HepG2 (cell line): ENCODE results near the gene DHX32. TPM values are rescaled to one million over a fixed set of nuclear protein-coding genes. Genes with fewer than 3 reads are reported as not detected.
A peak's percentile ranks its signal among the peaks of the same experiment; 100 is the strongest.

ENCODE experiments used
- ADNP ChIP-seq: sonication (generic); formaldehyde crosslinking; IDR thresholded peaks from 2 replicates; pipeline ENCODE4 v1.4.0; 2020; ENCODE audit warnings: missing genetic modification reagents
- ARNT2 ChIP-seq: sonication (generic); formaldehyde crosslinking; IDR thresholded peaks from 2 replicates; pipeline ENCODE4 v1.8.0; 2022; ENCODE audit warnings: mild to moderate bottlenecking, low read depth, missing genetic modification reagents, moderate library complexity
- FLYWCH1 ChIP-seq: sonication (generic); formaldehyde crosslinking; IDR thresholded peaks from 2 replicates; pipeline ENCODE4 v1.8.1; 2023; ENCODE audit warnings: mild to moderate bottlenecking, missing genetic modification reagents
- FOXK1 ChIP-seq: sonication (generic); formaldehyde crosslinking; IDR thresholded peaks from 2 replicates; pipeline ENCODE4 v1.4.0; 2020; ENCODE audit warnings: low read depth, missing genetic modification reagents, borderline replicate concordance
- FOXO1 ChIP-seq: sonication (generic); formaldehyde crosslinking; IDR thresholded peaks from 2 replicates; pipeline ENCODE4 v1.4.0; 2020; ENCODE audit warnings: missing genetic modification reagents
- GFI1 ChIP-seq: sonication (generic); formaldehyde crosslinking; IDR thresholded peaks from 2 replicates; pipeline ENCODE4 v1.5.0; 2020; ENCODE audit warnings: missing genetic modification reagents, mild to moderate bottlenecking, borderline replicate concordance
- HNF4G ChIP-seq, 2 experiments: sonication (generic) in 1 of 2; formaldehyde crosslinking in 1 of 2; IDR thresholded peaks; 2 replicates each; pipeline versions ENCODE4 v1.4.0 to v1.6.1; 2011 to 2020; ENCODE audit warnings: borderline replicate concordance in 2 of 2, low read depth in 2 of 2, mild to moderate bottlenecking in 2 of 2, low read length in 1 of 2, missing genetic modification reagents in 1 of 2, moderate library complexity in 1 of 2
- HOXD1 ChIP-seq: sonication (generic); formaldehyde crosslinking; IDR thresholded peaks from 2 replicates; pipeline ENCODE4 v1.5.0; 2020; ENCODE audit warnings: missing genetic modification reagents
- SIN3A ChIP-seq: IDR thresholded peaks from 2 replicates; pipeline ENCODE4 v1.6.1; 2011; ENCODE audit warnings: low read depth, mild to moderate bottlenecking, control low read depth, low read length, borderline replicate concordance
- SIN3B ChIP-seq: fragments of 150-350 bp; IDR thresholded peaks from 2 replicates; pipeline ENCODE4 v1.6.1; 2014; ENCODE audit warnings: low read length
- SMARCE1 ChIP-seq: fragments of 450-650 bp; IDR thresholded peaks from 2 replicates; pipeline ENCODE4 v1.6.1; 2017; ENCODE audit warnings: borderline replicate concordance
- TCF7L2 ChIP-seq: IDR thresholded peaks from 2 replicates; pipeline ENCODE4 v1.6.1; 2011; ENCODE audit warnings: mild to moderate bottlenecking, low read depth, low read length, moderate library complexity
- TEAD3 ChIP-seq: optimal IDR thresholded peaks from 2 replicates; pipeline ENCODE3; 2016; ENCODE audit warnings: borderline replicate concordance
- ZNF205 ChIP-seq: IDR thresholded peaks from 2 replicates; pipeline ENCODE4 v1.6.1; 2018; ENCODE audit warnings: missing biosample characterization, missing genetic modification reagents
- ZNF552 ChIP-seq: sonication (generic); formaldehyde crosslinking; IDR thresholded peaks from 2 replicates; pipeline ENCODE4 v1.9.0; 2022; ENCODE audit warnings: missing genetic modification reagents, mild to moderate bottlenecking, borderline replicate concordance
- ZNF839 ChIP-seq: sonication (generic); formaldehyde crosslinking; IDR thresholded peaks from 2 replicates; pipeline ENCODE4 v1.4.0; 2020; ENCODE audit warnings: missing genetic modification reagents, mild to moderate bottlenecking, borderline replicate concordance
- ZSCAN30 ChIP-seq: sonication (generic); formaldehyde crosslinking; IDR thresholded peaks from 2 replicates; pipeline ENCODE4 v1.5.0; 2020; ENCODE audit warnings: mild to moderate bottlenecking, missing genetic modification reagents
- polyA plus RNA-seq, 8 experiments: library from polyadenylated mRNA; depleted of rRNA in 3 of 8; stranded (reverse) in 7 of 8; unstranded in 1 of 8; fragments of >200 nt; fragmentation: Illumina TruSeq in 4 of 8; extraction: Trizol in 4 of 8; gene quantifications; 2 replicates each; pipeline versions ENCODE4 v1.2.1 to v1.2.3, GENCODE V29; 2011 to 2016; ENCODE audit warnings: low read depth in 4 of 8, missing spikeins in 1 of 8, mixed read lengths in 1 of 8; ENCODE audit not compliant: insufficient read depth in 1 of 8
- total RNA-seq, 5 experiments: library from RNA; depleted of rRNA; stranded (reverse); fragments of >200 nt; fragmentation: Illumina TruSeq; extraction: Trizol; gene quantifications; 2 replicates each; pipeline ENCODE4 v1.2.3, GENCODE V29; 2016; ENCODE audit warnings: low read depth in 1 of 5
- TF ChIP-seq, protein P1 (sequence below): sonication (generic); formaldehyde crosslinking; IDR thresholded peaks from 2 replicates; pipeline ENCODE4 v1.8.1; 2022; ENCODE audit warnings: mild to moderate bottlenecking, missing genetic modification reagents
- TF ChIP-seq, protein P2 (sequence below): sonication (generic); formaldehyde crosslinking; conservative IDR thresholded peaks from 2 replicates; pipeline ENCODE4 v1.4.0; 2020; ENCODE audit warnings: missing genetic modification reagents
- TF ChIP-seq, protein P3 (sequence below): sonication (generic); formaldehyde crosslinking; IDR thresholded peaks from 2 replicates; pipeline ENCODE4 v1.8.0; 2022; ENCODE audit warnings: mild to moderate bottlenecking, missing genetic modification reagents, moderate library complexity
- TF ChIP-seq, protein P4 (sequence below): sonication (generic); formaldehyde crosslinking; IDR thresholded peaks from 2 replicates; pipeline ENCODE4 v1.5.1; 2020; ENCODE audit warnings: mild to moderate bottlenecking, missing genetic modification reagents, borderline replicate concordance

The DHX32 gene
- total and polyA plus RNA-seq, 2 of the 13 experiments (the other 11 are each of a cell fraction or from before 2014, with no cell fraction given), result 15.5 to 16.5 TPM

DNA sequence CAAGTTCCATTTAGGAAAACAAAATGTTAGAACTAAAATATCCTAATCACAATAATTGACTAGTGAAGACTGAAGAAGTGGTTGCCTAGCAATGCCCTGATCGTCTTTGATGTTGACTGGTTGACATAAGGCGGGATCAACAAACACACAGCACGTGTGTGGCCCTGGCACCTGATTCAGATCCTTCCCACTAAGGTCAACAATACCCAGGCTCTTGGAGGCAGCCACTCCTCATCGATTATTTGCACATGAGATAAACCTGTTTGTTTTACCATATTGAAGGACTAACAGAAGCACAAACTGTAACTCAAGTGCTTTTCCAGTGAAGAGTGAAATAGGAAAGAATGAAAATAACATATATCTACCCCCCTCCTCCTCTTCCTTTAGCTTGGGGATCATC, 30.9 kb upstream of the DHX32 start (continued):
- TF ChIP-seq ZNF839 (CRISPR knock-in tag), result no peak
- no peak for TF ChIP-seq HNF4G (IDR thresholded peaks at IDR 0.05; ENCODE audit: borderline replicate concordance, low read depth, low read length)
- TF ChIP-seq HNF4G (CRISPR knock-in tag; IDR thresholded peaks at IDR 0.05; ENCODE audit: borderline replicate concordance, low read depth), result no peak
- no peak for TF ChIP-seq FLYWCH1
- TF ChIP-seq, protein P1, sequence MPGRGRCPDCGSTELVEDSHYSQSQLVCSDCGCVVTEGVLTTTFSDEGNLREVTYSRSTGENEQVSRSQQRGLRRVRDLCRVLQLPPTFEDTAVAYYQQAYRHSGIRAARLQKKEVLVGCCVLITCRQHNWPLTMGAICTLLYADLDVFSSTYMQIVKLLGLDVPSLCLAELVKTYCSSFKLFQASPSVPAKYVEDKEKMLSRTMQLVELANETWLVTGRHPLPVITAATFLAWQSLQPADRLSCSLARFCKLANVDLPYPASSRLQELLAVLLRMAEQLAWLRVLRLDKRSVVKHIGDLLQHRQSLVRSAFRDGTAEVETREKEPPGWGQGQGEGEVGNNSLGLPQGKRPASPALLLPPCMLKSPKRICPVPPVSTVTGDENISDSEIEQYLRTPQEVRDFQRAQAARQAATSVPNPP (CRISPR knock-in tag), result 0 out of 2 replicates have a peak, but pooled peaks have one; percentile 21
- TF ChIP-seq FOXK1 (CRISPR knock-in tag), result peak; percentile 81; the same call in 1 of the 2 replicates
- no peak for TF ChIP-seq SMARCE1
- TF ChIP-seq GFI1 (CRISPR knock-in tag), result peak; percentile 78; the same call in 1 of the 2 replicates
- TF ChIP-seq, protein P2, sequence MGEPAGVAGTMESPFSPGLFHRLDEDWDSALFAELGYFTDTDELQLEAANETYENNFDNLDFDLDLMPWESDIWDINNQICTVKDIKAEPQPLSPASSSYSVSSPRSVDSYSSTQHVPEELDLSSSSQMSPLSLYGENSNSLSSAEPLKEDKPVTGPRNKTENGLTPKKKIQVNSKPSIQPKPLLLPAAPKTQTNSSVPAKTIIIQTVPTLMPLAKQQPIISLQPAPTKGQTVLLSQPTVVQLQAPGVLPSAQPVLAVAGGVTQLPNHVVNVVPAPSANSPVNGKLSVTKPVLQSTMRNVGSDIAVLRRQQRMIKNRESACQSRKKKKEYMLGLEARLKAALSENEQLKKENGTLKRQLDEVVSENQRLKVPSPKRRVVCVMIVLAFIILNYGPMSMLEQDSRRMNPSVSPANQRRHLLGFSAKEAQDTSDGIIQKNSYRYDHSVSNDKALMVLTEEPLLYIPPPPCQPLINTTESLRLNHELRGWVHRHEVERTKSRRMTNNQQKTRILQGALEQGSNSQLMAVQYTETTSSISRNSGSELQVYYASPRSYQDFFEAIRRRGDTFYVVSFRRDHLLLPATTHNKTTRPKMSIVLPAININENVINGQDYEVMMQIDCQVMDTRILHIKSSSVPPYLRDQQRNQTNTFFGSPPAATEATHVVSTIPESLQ (CRISPR knock-in tag), result no peak
- no peak for TF ChIP-seq ZNF552 (CRISPR knock-in tag)
- TF ChIP-seq, protein P3, sequence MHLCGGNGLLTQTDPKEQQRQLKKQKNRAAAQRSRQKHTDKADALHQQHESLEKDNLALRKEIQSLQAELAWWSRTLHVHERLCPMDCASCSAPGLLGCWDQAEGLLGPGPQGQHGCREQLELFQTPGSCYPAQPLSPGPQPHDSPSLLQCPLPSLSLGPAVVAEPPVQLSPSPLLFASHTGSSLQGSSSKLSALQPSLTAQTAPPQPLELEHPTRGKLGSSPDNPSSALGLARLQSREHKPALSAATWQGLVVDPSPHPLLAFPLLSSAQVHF (CRISPR knock-in tag), result no peak
- 0 out of 2 replicates have a peak, but pooled peaks have one; percentile 63 for TF ChIP-seq ZNF205 (CRISPR knock-in tag)
- no peak for TF ChIP-seq ZSCAN30
- no peak for TF ChIP-seq ADNP
- TF ChIP-seq, protein P4, sequence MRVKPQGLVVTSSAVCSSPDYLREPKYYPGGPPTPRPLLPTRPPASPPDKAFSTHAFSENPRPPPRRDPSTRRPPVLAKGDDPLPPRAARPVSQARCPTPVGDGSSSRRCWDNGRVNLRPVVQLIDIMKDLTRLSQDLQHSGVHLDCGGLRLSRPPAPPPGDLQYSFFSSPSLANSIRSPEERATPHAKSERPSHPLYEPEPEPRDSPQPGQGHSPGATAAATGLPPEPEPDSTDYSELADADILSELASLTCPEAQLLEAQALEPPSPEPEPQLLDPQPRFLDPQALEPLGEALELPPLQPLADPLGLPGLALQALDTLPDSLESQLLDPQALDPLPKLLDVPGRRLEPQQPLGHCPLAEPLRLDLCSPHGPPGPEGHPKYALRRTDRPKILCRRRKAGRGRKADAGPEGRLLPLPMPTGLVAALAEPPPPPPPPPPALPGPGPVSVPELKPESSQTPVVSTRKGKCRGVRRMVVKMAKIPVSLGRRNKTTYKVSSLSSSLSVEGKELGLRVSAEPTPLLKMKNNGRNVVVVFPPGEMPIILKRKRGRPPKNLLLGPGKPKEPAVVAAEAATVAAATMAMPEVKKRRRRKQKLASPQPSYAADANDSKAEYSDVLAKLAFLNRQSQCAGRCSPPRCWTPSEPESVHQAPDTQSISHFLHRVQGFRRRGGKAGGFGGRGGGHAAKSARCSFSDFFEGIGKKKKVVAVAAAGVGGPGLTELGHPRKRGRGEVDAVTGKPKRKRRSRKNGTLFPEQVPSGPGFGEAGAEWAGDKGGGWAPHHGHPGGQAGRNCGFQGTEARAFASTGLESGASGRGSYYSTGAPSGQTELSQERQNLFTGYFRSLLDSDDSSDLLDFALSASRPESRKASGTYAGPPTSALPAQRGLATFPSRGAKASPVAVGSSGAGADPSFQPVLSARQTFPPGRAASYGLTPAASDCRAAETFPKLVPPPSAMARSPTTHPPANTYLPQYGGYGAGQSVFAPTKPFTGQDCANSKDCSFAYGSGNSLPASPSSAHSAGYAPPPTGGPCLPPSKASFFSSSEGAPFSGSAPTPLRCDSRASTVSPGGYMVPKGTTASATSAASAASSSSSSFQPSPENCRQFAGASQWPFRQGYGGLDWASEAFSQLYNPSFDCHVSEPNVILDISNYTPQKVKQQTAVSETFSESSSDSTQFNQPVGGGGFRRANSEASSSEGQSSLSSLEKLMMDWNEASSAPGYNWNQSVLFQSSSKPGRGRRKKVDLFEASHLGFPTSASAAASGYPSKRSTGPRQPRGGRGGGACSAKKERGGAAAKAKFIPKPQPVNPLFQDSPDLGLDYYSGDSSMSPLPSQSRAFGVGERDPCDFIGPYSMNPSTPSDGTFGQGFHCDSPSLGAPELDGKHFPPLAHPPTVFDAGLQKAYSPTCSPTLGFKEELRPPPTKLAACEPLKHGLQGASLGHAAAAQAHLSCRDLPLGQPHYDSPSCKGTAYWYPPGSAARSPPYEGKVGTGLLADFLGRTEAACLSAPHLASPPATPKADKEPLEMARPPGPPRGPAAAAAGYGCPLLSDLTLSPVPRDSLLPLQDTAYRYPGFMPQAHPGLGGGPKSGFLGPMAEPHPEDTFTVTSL (CRISPR knock-in tag), result 0 out of 2 replicates have a peak, but pooled peaks have one; percentile 61
- no peak for TF ChIP-seq ARNT2 (CRISPR knock-in tag)
- no peak for TF ChIP-seq SIN3B
- TF ChIP-seq FOXO1 (CRISPR knock-in tag), result peak; percentile 77; the same call in 1 of the 2 replicates
- TF ChIP-seq TEAD3 (CRISPR knock-in tag), result peak; percentile 14
- peak; percentile 67 for TF ChIP-seq TCF7L2
- TF ChIP-seq HOXD1 (CRISPR knock-in tag), result peak; percentile 34; the same call in 1 of the 2 replicates
- TF ChIP-seq SIN3A, result no peak
